Measurements from ENCODE around the gene ACBD3.

The ACBD3 gene

GRCh38 chr1:226172589-226172988, 14.0 kb downstream of the ACBD3 start:
- Histone ChIP-seq H3K9me3 (ENCODE audit: control insufficient read depth in 5 of 5, low read length in 5 of 5) (no peaks in the 10 kb centered on the region), H3K27me3 (ENCODE audit: control insufficient read depth in 5 of 5, insufficient read depth in 4 of 5, low read length in 5 of 5) (no peaks in the 10 kb centered on the region), H3K27ac (ENCODE audit: low read depth, low read length) (no peak overlapping the region), H3K4me1 (ENCODE audit: control insufficient read depth in 5 of 5, insufficient read depth in 5 of 5, low read length in 5 of 5) (peaks cover 0 to 8% (median 6%) of the 10 kb centered on the region in 5 donors), H3K4me3 (ENCODE audit: low read depth in 1 of 5, low read length in 5 of 5) (no peak overlapping the region), H3K9ac (ENCODE audit: low read length in 5 of 5) (no peak overlapping the region), H3K36me3 (ENCODE audit: control insufficient read depth in 5 of 5, insufficient read depth in 5 of 5, low read length in 5 of 5) (peaks cover 0 to 5% (median 3%) of the 10 kb centered on the region in 5 donors)

GRCh38 chr1:226166341-226166740, 20.2 kb downstream of the ACBD3 start:
- no peak overlapping the region for H3K9ac ChIP-seq (ENCODE audit: low read length in 5 of 5)
- no peaks in the 10 kb centered on the region for H3K9me3 ChIP-seq (ENCODE audit: control insufficient read depth in 5 of 5, low read length in 5 of 5)
- no peaks in the 10 kb centered on the region for H3K27me3 ChIP-seq (ENCODE audit: control insufficient read depth in 5 of 5, insufficient read depth in 4 of 5, low read length in 5 of 5)
- H3K4me1 ChIP-seq (ENCODE audit: control insufficient read depth in 5 of 5, insufficient read depth in 5 of 5, low read length in 5 of 5), result no peaks in the 10 kb centered on the region
- no peak overlapping the region for H3K4me3 ChIP-seq (ENCODE audit: low read depth in 1 of 5, low read length in 5 of 5)
- H3K36me3 ChIP-seq (ENCODE audit: control insufficient read depth in 5 of 5, insufficient read depth in 5 of 5, low read length in 5 of 5), result peaks cover 21 to 33% (median 29%) of the 10 kb centered on the region in 5 donors
- H3K27ac ChIP-seq (ENCODE audit: low read depth, low read length), result no peak overlapping the region

- no peak overlapping the region for H3K9ac ChIP-seq (ENCODE audit: low read length in 5 of 5)
- no peaks in the 10 kb centered on the region for H3K4me1 ChIP-seq (ENCODE audit: control insufficient read depth in 5 of 5, insufficient read depth in 5 of 5, low read length in 5 of 5)
- no peaks in the 10 kb centered on the region for H3K9me3 ChIP-seq (ENCODE audit: control insufficient read depth in 5 of 5, low read length in 5 of 5)
- H3K27me3 ChIP-seq (ENCODE audit: control insufficient read depth in 5 of 5, insufficient read depth in 4 of 5, low read length in 5 of 5), result no peaks in the 10 kb centered on the region
- peaks cover 34 to 54% (median 48%) of the 10 kb centered on the region in 5 donors for H3K36me3 ChIP-seq (ENCODE audit: control insufficient read depth in 5 of 5, insufficient read depth in 5 of 5, low read length in 5 of 5)
- H3K4me3 ChIP-seq (ENCODE audit: low read depth in 1 of 5, low read length in 5 of 5), result no peak overlapping the region
- no peak overlapping the region for H3K27ac ChIP-seq (ENCODE audit: low read depth, low read length)
These were observed 22.4 kb downstream of the ACBD3 start for GRCh38 chr1:226164154-226164553.

- no peak overlapping the region for H3K4me3 ChIP-seq (ENCODE audit: low read depth in 1 of 5, low read length in 5 of 5)
- H3K36me3 ChIP-seq (ENCODE audit: control insufficient read depth in 5 of 5, insufficient read depth in 5 of 5, low read length in 5 of 5), result peaks cover 43 to 66% (median 59%) of the 10 kb centered on the region in 5 donors
- no peaks in the 10 kb centered on the region for H3K4me1 ChIP-seq (ENCODE audit: control insufficient read depth in 5 of 5, insufficient read depth in 5 of 5, low read length in 5 of 5)
- H3K9me3 ChIP-seq (ENCODE audit: control insufficient read depth in 5 of 5, low read length in 5 of 5), result no peaks in the 10 kb centered on the region
- H3K9ac ChIP-seq (ENCODE audit: low read length in 5 of 5), result no peak overlapping the region
- H3K27me3 ChIP-seq (ENCODE audit: control insufficient read depth in 5 of 5, insufficient read depth in 4 of 5, low read length in 5 of 5), result no peaks in the 10 kb centered on the region
- H3K27ac ChIP-seq (ENCODE audit: low read depth, low read length), result no peak overlapping the region
These were observed 23.6 kb downstream of the ACBD3 start for GRCh38 chr1:226162898-226163297.

- Histone ChIP-seq H3K36me3 (ENCODE audit: control insufficient read depth in 5 of 5, insufficient read depth in 5 of 5, low read length in 5 of 5) (peaks cover 47 to 70% (median 68%) of the 10 kb centered on the region in 5 donors), H3K9ac (ENCODE audit: low read length in 5 of 5) (no peak overlapping the region), H3K9me3 (ENCODE audit: control insufficient read depth in 5 of 5, low read length in 5 of 5) (no peaks in the 10 kb centered on the region), H3K4me1 (ENCODE audit: control insufficient read depth in 5 of 5, insufficient read depth in 5 of 5, low read length in 5 of 5) (no peaks in the 10 kb centered on the region), H3K4me3 (ENCODE audit: low read depth in 1 of 5, low read length in 5 of 5) (no peak overlapping the region), H3K27me3 (ENCODE audit: control insufficient read depth in 5 of 5, insufficient read depth in 4 of 5, low read length in 5 of 5) (no peaks in the 10 kb centered on the region), H3K27ac (ENCODE audit: low read depth, low read length) (no peak overlapping the region)
These were observed 27.6 kb downstream of the ACBD3 start for GRCh38 chr1:226158983-226159382.

GRCh38 chr1:226158457-226158856, 28.1 kb downstream of the ACBD3 start:
- Histone ChIP-seq H3K27ac (ENCODE audit: low read depth, low read length) (no peak overlapping the region), H3K9ac (ENCODE audit: low read length in 5 of 5) (no peak overlapping the region), H3K4me3 (ENCODE audit: low read depth in 1 of 5, low read length in 5 of 5) (no peak overlapping the region), H3K9me3 (ENCODE audit: control insufficient read depth in 5 of 5, low read length in 5 of 5) (no peaks in the 10 kb centered on the region), H3K36me3 (ENCODE audit: control insufficient read depth in 5 of 5, insufficient read depth in 5 of 5, low read length in 5 of 5) (peaks cover 50 to 76% (median 69%) of the 10 kb centered on the region in 5 donors), H3K4me1 (ENCODE audit: control insufficient read depth in 5 of 5, insufficient read depth in 5 of 5, low read length in 5 of 5) (no peaks in the 10 kb centered on the region), H3K27me3 (ENCODE audit: control insufficient read depth in 5 of 5, insufficient read depth in 4 of 5, low read length in 5 of 5) (no peaks in the 10 kb centered on the region)

- no peak overlapping the region for H3K9ac ChIP-seq (ENCODE audit: low read length in 5 of 5)
- no peaks in the 10 kb centered on the region for H3K27me3 ChIP-seq (ENCODE audit: control insufficient read depth in 5 of 5, insufficient read depth in 4 of 5, low read length in 5 of 5)
- H3K4me3 ChIP-seq (ENCODE audit: low read depth in 1 of 5, low read length in 5 of 5), result no peak overlapping the region
- peaks cover 56 to 77% (median 71%) of the 10 kb centered on the region in 5 donors for H3K36me3 ChIP-seq (ENCODE audit: control insufficient read depth in 5 of 5, insufficient read depth in 5 of 5, low read length in 5 of 5)
- no peaks in the 10 kb centered on the region for H3K9me3 ChIP-seq (ENCODE audit: control insufficient read depth in 5 of 5, low read length in 5 of 5)
- no peaks in the 10 kb centered on the region for H3K4me1 ChIP-seq (ENCODE audit: control insufficient read depth in 5 of 5, insufficient read depth in 5 of 5, low read length in 5 of 5)
- H3K27ac ChIP-seq (ENCODE audit: low read depth, low read length), result no peak overlapping the region
These were observed 28.7 kb downstream of the ACBD3 start for GRCh38 chr1:226157761-226158316.

- Histone ChIP-seq H3K9ac (ENCODE audit: low read length in 5 of 5) (no peak overlapping the region), H3K4me1 (ENCODE audit: control insufficient read depth in 5 of 5, insufficient read depth in 5 of 5, low read length in 5 of 5) (no peaks in the 10 kb centered on the region), H3K27ac (ENCODE audit: low read depth, low read length) (no peak overlapping the region), H3K36me3 (ENCODE audit: control insufficient read depth in 5 of 5, insufficient read depth in 5 of 5, low read length in 5 of 5) (peaks cover 52 to 73% (median 69%) of the 10 kb centered on the region in 5 donors), H3K4me3 (ENCODE audit: low read depth in 1 of 5, low read length in 5 of 5) (no peak overlapping the region), H3K9me3 (ENCODE audit: control insufficient read depth in 5 of 5, low read length in 5 of 5) (no peaks in the 10 kb centered on the region), H3K27me3 (ENCODE audit: control insufficient read depth in 5 of 5, insufficient read depth in 4 of 5, low read length in 5 of 5) (no peaks in the 10 kb centered on the region)
These were observed 31.9 kb downstream of the ACBD3 start for GRCh38 chr1:226154593-226154992.

GRCh38 chr1:226149806-226150205, 36.7 kb downstream of the ACBD3 start:
- H3K27ac ChIP-seq (ENCODE audit: low read depth, low read length), result no peak overlapping the region
- H3K4me3 ChIP-seq (ENCODE audit: low read depth in 1 of 5, low read length in 5 of 5), result no peak overlapping the region
- H3K9ac ChIP-seq (ENCODE audit: low read length in 5 of 5), result no peak overlapping the region
- H3K4me1 ChIP-seq (ENCODE audit: control insufficient read depth in 5 of 5, insufficient read depth in 5 of 5, low read length in 5 of 5), result no peaks in the 10 kb centered on the region
- H3K9me3 ChIP-seq (ENCODE audit: control insufficient read depth in 5 of 5, low read length in 5 of 5), result no peaks in the 10 kb centered on the region
- no peaks in the 10 kb centered on the region for H3K27me3 ChIP-seq (ENCODE audit: control insufficient read depth in 5 of 5, insufficient read depth in 4 of 5, low read length in 5 of 5)
- peaks cover 50 to 79% (median 69%) of the 10 kb centered on the region in 5 donors for H3K36me3 ChIP-seq (ENCODE audit: control insufficient read depth in 5 of 5, insufficient read depth in 5 of 5, low read length in 5 of 5)

GRCh38 chr1:226148121-226148648, 38.4 kb downstream of the ACBD3 start:
- Histone ChIP-seq H3K9ac (ENCODE audit: low read length in 5 of 5) (no peak overlapping the region), H3K27ac (ENCODE audit: low read depth, low read length) (no peak overlapping the region), H3K4me3 (ENCODE audit: low read depth in 1 of 5, low read length in 5 of 5) (no peak overlapping the region), H3K4me1 (ENCODE audit: control insufficient read depth in 5 of 5, insufficient read depth in 5 of 5, low read length in 5 of 5) (no peaks in the 10 kb centered on the region), H3K36me3 (ENCODE audit: control insufficient read depth in 5 of 5, insufficient read depth in 5 of 5, low read length in 5 of 5) (peaks cover 45 to 71% (median 61%) of the 10 kb centered on the region in 5 donors), H3K9me3 (ENCODE audit: control insufficient read depth in 5 of 5, low read length in 5 of 5) (no peaks in the 10 kb centered on the region), H3K27me3 (ENCODE audit: control insufficient read depth in 5 of 5, insufficient read depth in 4 of 5, low read length in 5 of 5) (no peaks in the 10 kb centered on the region)
